Metanephros (tissue), 1 donor: ENCODE results near the gene STARD9. TPM values are rescaled to one million over a fixed set of nuclear protein-coding genes. Genes with fewer than 3 reads are reported as not detected.

ENCODE experiments used
- total RNA-seq: library from RNA; depleted of rRNA; stranded (reverse); fragments of >200 nt; gene quantifications from one replicate; pipeline ENCODE4 v1.2.3, GENCODE V29; 2014

Gene STARD9
- total RNA-seq = 33.6 TPM

GRCh38 chr15:42575188-42576039, at the start of gene STARD9:
Gene STARD9, plus strand, starts transcription at chr15:42575606. Its CDS starts 110 bp downstream, at chr15:42575716.

GRCh38 chr15:42548249-42549031, 27.0 kb upstream of the STARD9 start, which contains the start of the genes HAUS2 and LRRC57:
Gene HAUS2, plus strand, starts transcription at chr15:42548838. Its CDS starts 35 bp downstream, at chr15:42548873.
Gene LRRC57, minus strand, starts transcription at chr15:42548793. Its CDS starts 359 bp downstream, at chr15:42548434.

GRCh38 chr15:42736793-42737528, 161.6 kb downstream of the STARD9 start, which contains the start of gene CDAN1:
Gene CDAN1, minus strand, starts transcription at chr15:42737128. Its CDS starts 26 bp downstream, at chr15:42737102.

Other genes with a start within 250 kb of the STARD9 start
- 121 TPM for gene CAPN3, start 216.1 kb upstream of the STARD9 start, total RNA-seq
- 97.9 TPM for gene ZNF106, start 84.5 kb upstream of the STARD9 start, total RNA-seq
- 60.3 TPM for gene SNAP23, start 80.0 kb upstream of the STARD9 start, total RNA-seq
- gene LRRC57, start 26.8 kb upstream of the STARD9 start, total RNA-seq = 21.0 TPM
- 25.0 TPM for gene HAUS2, start 26.8 kb upstream of the STARD9 start, total RNA-seq
- gene CDAN1, start 161.5 kb downstream of the STARD9 start, total RNA-seq = 15.7 TPM